Measurements from ENCODE around the gene CLDN10.

Gene CLDN10

DNA sequence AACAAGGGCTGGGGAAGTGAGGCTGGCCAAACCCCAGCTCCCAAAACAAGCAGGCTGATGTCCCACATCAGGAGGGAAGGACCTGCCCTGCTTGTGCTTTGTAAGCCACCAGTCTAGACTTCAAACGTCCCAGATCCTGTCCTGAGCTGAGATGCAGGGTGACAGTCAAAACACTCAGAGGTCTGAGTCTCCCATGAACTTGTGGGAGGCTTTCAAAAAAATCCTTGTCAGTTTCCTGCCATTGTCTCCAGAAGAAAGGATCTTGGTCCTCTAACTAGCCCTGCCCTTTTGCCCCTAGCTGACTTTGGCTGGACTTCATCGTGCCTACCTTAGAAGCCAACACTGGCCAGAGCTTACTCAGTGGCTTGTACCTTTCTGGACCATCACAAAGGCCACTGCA lies 48.7 kb downstream of the CLDN10 start:
- DNase-seq (ENCODE audit: low spot score) = no peak

DNA sequence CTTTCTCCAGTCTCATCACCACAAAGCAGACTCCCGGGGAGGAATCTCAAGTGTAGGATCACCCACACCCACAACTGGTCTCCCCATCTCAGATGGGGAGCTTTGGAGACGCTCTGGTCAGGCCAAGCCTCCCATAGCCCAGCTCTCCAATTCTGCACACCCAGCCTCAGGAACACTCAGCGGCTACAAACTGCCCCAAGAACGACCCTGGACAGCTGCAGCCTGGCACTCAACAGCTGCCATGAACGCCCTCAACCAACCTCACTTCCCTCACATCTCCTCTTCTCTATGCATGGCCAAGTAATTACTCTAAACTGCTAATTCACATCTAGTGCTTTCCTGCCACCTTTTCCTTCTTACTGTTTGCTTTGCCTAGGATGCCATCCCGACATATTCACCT lies 49.4 kb downstream of the CLDN10 start:
- DNase-seq (ENCODE audit: low spot score) = no peak

- no peak for DNase-seq (ENCODE audit: low spot score)
These were observed 51.5 kb downstream of the CLDN10 start for GRCh38 chr13:95603887-95604555.

DNA sequence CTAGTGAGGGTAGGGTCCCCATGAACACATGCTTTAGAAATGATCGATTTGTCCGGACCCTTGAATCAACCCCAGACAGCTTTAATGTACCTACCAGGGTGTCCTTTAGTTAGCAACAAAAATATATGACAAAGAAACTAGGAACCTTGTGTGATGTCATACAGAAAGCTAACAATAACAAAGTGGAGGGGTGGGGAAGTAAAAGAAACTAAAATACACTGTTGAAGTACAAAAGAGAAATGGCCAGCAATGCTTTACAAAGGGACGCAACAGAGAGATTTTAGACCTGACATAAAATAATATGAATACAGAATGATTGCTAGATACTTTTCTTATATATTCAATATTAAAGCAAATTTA lies 52.0 kb downstream of the CLDN10 start:
- DNase-seq (ENCODE audit: low spot score) = no peak

DNA sequence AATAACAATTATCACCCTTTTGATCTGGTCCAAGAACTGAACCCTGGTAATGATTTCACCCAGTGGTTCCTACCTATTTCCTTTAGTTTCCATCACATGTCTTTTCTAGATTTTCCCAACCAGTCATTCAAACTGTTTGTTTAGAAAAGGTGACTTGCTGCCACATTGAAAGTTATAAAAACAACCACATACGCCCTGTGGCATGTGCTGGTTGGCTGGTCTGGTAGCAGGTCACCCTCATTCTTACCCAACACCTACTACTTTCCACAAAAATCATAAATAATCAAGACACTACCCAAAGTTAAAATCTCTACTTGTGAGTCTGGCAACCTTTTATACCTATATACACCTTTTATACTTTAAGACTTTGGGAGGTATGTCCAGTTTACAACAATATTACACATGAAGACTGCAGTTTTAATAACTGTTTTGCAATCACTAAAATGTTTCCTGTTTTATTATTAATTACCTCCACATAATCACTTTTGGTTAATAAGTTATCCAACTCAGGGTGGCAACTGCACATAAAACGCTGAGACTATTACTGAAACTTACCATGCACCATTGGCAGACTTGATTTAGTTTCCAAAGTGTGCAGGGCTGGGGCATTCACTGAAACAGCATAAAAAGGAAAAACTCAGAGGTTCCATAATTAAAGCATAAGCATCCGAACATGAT lies 53.1 kb downstream of the CLDN10 start:
- DNase-seq (ENCODE audit: low spot score) = no peak

- DNase-seq (ENCODE audit: low spot score) = no peak
These were observed 54.8 kb downstream of the CLDN10 start for GRCh38 chr13:95607366-95607765.

DNA sequence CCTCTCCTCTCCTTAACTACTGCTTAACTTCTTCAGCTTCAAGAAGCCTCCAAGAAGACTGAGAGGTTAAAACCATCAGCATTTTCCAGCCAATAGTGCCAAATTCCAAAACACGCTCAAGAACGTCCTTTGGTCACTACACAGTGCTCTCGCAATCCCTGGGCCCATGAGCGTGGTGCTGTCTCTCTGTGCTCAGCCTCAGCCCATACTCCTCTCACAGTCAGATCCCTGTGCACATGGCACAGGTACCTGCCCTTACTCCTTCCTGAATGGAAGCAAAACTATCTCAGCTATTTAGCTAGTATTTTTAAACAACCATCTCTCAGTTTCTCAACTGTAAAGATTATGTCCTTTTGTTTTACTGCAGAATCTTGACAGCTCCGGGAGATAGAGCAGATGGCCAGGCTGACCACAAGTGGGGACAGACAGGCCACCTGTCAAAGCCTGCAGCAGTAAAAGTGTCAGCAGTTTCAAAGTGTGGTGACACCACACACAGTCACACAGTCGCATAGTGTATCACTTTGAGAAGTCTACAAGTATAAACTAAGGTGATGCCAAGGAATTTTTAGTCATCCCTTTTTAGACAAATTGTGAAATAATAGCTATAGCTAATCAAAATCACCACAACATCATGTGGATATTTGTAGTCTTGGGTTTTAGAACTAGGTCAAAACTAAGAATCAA lies 56.3 kb downstream of the CLDN10 start:
- no peak for DNase-seq (ENCODE audit: low spot score)

GRCh38 chr13:95614641-95615245 lies 62.2 kb downstream of the CLDN10 start:
- DNase-seq (ENCODE audit: low spot score) = no peak

- no peak for DNase-seq (ENCODE audit: low spot score)
These were observed 63.0 kb downstream of the CLDN10 start for GRCh38 chr13:95615539-95615938.

GRCh38 chr13:95620030-95620824 lies 67.7 kb downstream of the CLDN10 start:
- DNase-seq (ENCODE audit: low spot score) = no peak

GRCh38 chr13:95620825-95621498 lies 68.4 kb downstream of the CLDN10 start:
- no peak for DNase-seq (ENCODE audit: low spot score)

- no peak for DNase-seq (ENCODE audit: low spot score)
These were observed 70.6 kb downstream of the CLDN10 start for GRCh38 chr13:95623141-95623540.

DNA sequence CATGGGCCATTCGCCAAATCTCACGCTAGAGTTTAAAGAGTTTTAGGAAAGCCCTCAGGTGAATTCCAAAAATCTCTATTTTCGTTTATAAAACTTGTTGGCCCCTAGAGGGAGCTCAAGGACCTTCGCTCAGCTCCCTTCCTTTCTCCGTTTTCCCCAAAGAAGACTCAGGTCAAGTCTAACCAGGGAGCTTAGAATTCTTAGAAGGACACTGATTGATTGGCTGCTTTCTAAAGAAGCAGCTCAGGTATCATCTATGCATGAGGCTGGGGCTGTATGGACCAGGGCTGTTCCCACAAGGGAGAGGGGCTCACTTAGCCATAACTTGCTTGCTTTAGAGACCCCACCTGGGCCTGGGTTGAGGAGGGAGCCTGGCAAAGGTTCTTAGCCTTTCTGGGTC lies 71.5 kb downstream of the CLDN10 start:
- DNase-seq (ENCODE audit: low spot score) = peak; percentile 70

DNA sequence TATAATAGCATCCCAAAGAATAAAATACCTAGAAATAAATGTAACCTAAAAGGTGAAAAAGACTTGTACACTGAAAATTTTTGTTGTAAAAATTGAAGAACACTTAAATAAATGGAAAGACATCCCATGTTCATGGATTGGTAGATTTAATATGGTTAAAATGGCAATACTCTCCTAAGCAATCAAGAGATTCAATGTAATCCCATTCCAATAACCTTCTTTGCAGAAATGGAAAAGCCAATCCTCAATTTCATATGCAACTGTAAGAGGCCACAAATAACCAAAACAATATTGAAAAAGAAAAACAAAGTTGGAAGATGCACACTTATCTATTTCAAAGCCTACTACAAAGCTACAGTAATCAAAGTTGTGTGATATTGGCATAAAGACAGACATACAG lies 74.2 kb downstream of the CLDN10 start:
- no peak for DNase-seq (ENCODE audit: low spot score)

- no peak for DNase-seq (ENCODE audit: low spot score)
These were observed 75.1 kb downstream of the CLDN10 start for GRCh38 chr13:95627590-95627989.

DNA sequence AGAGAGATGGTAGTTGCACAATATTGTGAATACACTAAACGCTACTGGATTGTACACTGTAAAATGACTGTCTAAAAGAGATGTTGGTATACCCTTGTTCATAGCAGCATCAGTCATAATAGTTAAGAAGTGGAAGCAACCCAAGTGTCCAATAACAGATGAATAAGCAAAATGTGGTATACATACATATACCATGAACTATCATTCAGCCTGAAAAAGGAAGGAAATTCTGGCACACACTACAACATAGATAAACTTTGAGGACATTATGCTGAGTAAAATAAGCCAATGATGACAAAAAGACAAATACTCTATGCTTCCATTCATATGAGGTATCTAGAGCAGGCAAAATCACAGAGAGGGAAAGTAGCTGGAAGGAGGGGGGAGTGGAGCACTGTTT lies 76.0 kb downstream of the CLDN10 start:
- no peak for DNase-seq (ENCODE audit: low spot score)

DNA sequence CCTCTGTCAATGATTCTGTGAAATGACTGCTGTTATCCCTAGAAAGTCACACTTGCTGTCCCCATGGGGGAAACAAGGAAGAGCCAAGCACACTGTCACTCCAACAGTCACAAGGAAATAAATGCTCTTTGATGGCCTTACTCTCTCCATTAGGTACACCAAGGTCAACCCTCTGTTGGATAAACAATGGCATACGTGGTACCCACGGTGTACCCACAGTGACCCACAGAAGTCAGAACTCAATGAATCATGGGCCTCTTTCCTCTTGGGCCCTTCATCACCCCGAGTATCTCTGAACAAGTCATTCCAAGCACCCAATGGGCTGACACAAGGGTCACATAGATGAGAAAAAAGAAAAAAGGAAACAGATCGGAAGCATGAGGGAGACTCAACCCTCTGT lies 76.6 kb downstream of the CLDN10 start:
- no peak for DNase-seq (ENCODE audit: low spot score)

All from RKO (cell line).